Neuronal stem cell (in vitro differentiated cells): ENCODE data around the gene VPS26C. TPM values are rescaled to one million over a fixed set of nuclear protein-coding genes. Genes with fewer than 3 reads are reported as not detected.

ENCODE experiments used
- DNase-seq: peaks from one replicate; pipeline ENCODE4 v3.0.0-alpha.2; 2013; ENCODE audit warnings: low spot score
- H2AFZ ChIP-seq: one replicate; pipeline ENCODE4 v1.6.1; 2013; ENCODE audit warnings: mild to moderate bottlenecking, low read length, inconsistent platforms
- H2AK5ac ChIP-seq: 2 replicates; pipeline ENCODE4 v1.6.1; 2013; ENCODE audit warnings: low read depth, mild to moderate bottlenecking, inconsistent platforms, low read length, moderate library complexity, mixed read lengths
- H2BK120ac ChIP-seq: 2 replicates; pipeline ENCODE4 v1.6.1; 2013; ENCODE audit warnings: low read depth, mild to moderate bottlenecking, inconsistent platforms, low read length, moderate library complexity, mixed read lengths
- H2BK12ac ChIP-seq: one replicate; pipeline ENCODE4 v1.6.1; 2013; ENCODE audit warnings: low read length, inconsistent platforms
- H2BK15ac ChIP-seq: 2 replicates; pipeline ENCODE4 v1.6.1; 2013; ENCODE audit warnings: mild to moderate bottlenecking, low read length, inconsistent platforms, mixed read lengths
- H2BK5ac ChIP-seq: one replicate; pipeline ENCODE4 v1.6.1; 2013; ENCODE audit warnings: inconsistent platforms, mild to moderate bottlenecking, low read length, moderate library complexity
- H3K14ac ChIP-seq: one replicate; pipeline ENCODE4 v1.6.1; 2013; ENCODE audit warnings: low read length, inconsistent platforms
- H3K18ac ChIP-seq: 2 replicates; pipeline ENCODE4 v1.6.1; 2013; ENCODE audit warnings: low read length, inconsistent platforms
- H3K23ac ChIP-seq: 2 replicates; pipeline ENCODE4 v1.6.1; 2013; ENCODE audit warnings: low read depth, mild to moderate bottlenecking, mixed read lengths, low read length, inconsistent platforms; ENCODE audit not compliant: poor library complexity
- H3K27ac ChIP-seq: replicated peaks from 3 replicates; pipeline ENCODE4 v1.5.1; 2013; ENCODE audit warnings: low read length, inconsistent platforms
- H3K27me3 ChIP-seq, 3 experiments: 2 replicates each; pipeline ENCODE4 v1.6.1; 2013; ENCODE audit warnings: low read length in 3 of 3, mild to moderate bottlenecking in 2 of 3, inconsistent platforms in 1 of 3, low read depth in 1 of 3, mixed read lengths in 1 of 3, moderate library complexity in 1 of 3; ENCODE audit not compliant: control insufficient read depth in 3 of 3, insufficient read depth in 3 of 3
- H3K36me3 ChIP-seq, 2 donors: replicated peaks in 1 of 2; 2 replicates each; pipeline ENCODE4 v1.6.1; 2013; ENCODE audit warnings: low read length in 2 of 2; ENCODE audit not compliant: control insufficient read depth in 2 of 2, insufficient read depth in 2 of 2
- H3K4ac ChIP-seq: 2 replicates; pipeline ENCODE4 v1.6.1; 2013; ENCODE audit warnings: inconsistent platforms, mild to moderate bottlenecking, low read length, moderate library complexity
- H3K4me1 ChIP-seq, 2 donors: 1 replicate in 1 of 2; 2 replicates in 1 of 2; pipeline ENCODE4 v1.6.1; 2013; ENCODE audit warnings: low read length in 2 of 2, low read depth in 1 of 2; ENCODE audit not compliant: control insufficient read depth in 2 of 2, insufficient read depth in 1 of 2
- H3K4me2 ChIP-seq: one replicate; pipeline ENCODE4 v1.6.1; 2013; ENCODE audit warnings: mild to moderate bottlenecking, low read length, inconsistent platforms; ENCODE audit not compliant: insufficient read depth, poor library complexity, severe bottlenecking
- H3K4me3 ChIP-seq, 2 donors: 2 replicates each; pipeline ENCODE4 v1.5.1; 2013; ENCODE audit warnings: low read length in 2 of 2, mild to moderate bottlenecking in 2 of 2, inconsistent platforms in 1 of 2, moderate library complexity in 1 of 2
- H3K79me1 ChIP-seq: one replicate; pipeline ENCODE4 v1.6.1; 2013; ENCODE audit warnings: low read depth, mild to moderate bottlenecking, inconsistent platforms, low read length, moderate library complexity
- H3K9ac ChIP-seq: one replicate; pipeline ENCODE4 v1.6.1; 2013; ENCODE audit warnings: mild to moderate bottlenecking, low read depth, low read length, inconsistent platforms; ENCODE audit not compliant: poor library complexity
- H3K9me3 ChIP-seq, 2 donors: replicated peaks in 1 of 2; 2 replicates each; pipeline versions ENCODE3 to v1.6.1; 2013; ENCODE audit warnings: low read length in 2 of 2, mild to moderate bottlenecking in 2 of 2, inconsistent platforms in 1 of 2, low read depth in 1 of 2, mixed read lengths in 1 of 2, moderate library complexity in 1 of 2; ENCODE audit not compliant: control insufficient read depth in 2 of 2, insufficient read depth in 1 of 2
- H4K8ac ChIP-seq: one replicate; pipeline ENCODE4 v1.6.1; 2013; ENCODE audit warnings: low read depth, mild to moderate bottlenecking, inconsistent platforms, low read length, moderate library complexity
- H4K91ac ChIP-seq: one replicate; pipeline ENCODE4 v1.6.1; 2013; ENCODE audit warnings: low read length, low read depth, mild to moderate bottlenecking, inconsistent platforms; ENCODE audit not compliant: poor library complexity
- WGBS, 2 donors: extraction: QIAGEN DNeasy Blood & Tissue Kit; methylation state at CpG; one replicate each; pipeline ENCODE4 v1.1.7; 2013; ENCODE audit warnings: missing lambda C conversion rate in 2 of 2, mixed read lengths in 1 of 2; ENCODE audit not compliant: insufficient read length in 2 of 2, insufficient replicate concordance in 1 of 2; ENCODE audit errors: extremely low coverage in 2 of 2; 5-methylcytosine and 5-hydroxymethylcytosine counted together
- small RNA-seq: library from polyadenylated mRNA; stranded (forward); fragments of <200 nt; extraction: miRNeasy Mini kit (QIAGEN cat#:217004); gene quantifications from one replicate; pipeline ENCODE3, GENCODE V24; 2013; ENCODE audit not compliant: insufficient read depth

VPS26C gene

DNA sequence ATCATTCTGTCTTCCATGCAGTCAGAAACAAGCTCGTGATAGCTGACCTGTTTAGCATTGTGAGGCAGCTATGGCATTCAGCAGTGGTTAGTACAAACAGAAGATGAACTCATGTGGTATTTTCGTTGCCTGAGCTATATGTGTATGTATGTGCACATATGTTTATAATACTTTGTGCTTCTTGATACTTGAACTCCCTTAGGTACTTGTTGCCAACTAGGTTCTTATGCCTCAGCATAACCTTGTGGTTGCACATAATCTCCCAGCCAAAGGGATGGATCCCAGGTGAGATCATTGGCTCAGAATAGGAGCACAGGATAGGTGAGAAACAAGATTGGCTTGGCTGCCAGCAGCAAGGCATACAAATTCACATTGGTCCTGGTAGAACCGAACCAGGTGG lies 86.1 kb downstream of the VPS26C start:
- no peak overlapping the region for H3K23ac ChIP-seq
- WGBS, 2 donors: no CpG with 5 or more reads among the region's 3 CpGs
- no peak overlapping the region for H2BK120ac ChIP-seq
- H2BK5ac ChIP-seq: no peak overlapping the region
- no peak overlapping the region for H2AK5ac ChIP-seq
- H4K8ac ChIP-seq: no peak overlapping the region
- H4K91ac ChIP-seq: no peak overlapping the region
- H3K9ac ChIP-seq: no peak overlapping the region
- H2BK12ac ChIP-seq: no peak overlapping the region
- H3K79me1 ChIP-seq: no peaks in the 10 kb centered on the region
- H3K4me1 ChIP-seq: no peaks in the 10 kb centered on the region
- no peak overlapping the region for H3K4me3 ChIP-seq
- DNase-seq: no peak
- H3K18ac ChIP-seq: no peak overlapping the region
- H3K4ac ChIP-seq: no peak overlapping the region
- no peak overlapping the region for H2AFZ ChIP-seq
- no peak overlapping the region for H3K27ac ChIP-seq
- no peak overlapping the region for H3K4me2 ChIP-seq
- peaks cover 0 to 6% of the 10 kb centered on the region in 2 donors for H3K9me3 ChIP-seq
- peaks cover 19 to 94% of the 10 kb centered on the region in 2 donors for H3K36me3 ChIP-seq
- no peak overlapping the region for H3K14ac ChIP-seq
- no peaks in the 10 kb centered on the region for H3K27me3 ChIP-seq
- no peak overlapping the region for H2BK15ac ChIP-seq

DNA sequence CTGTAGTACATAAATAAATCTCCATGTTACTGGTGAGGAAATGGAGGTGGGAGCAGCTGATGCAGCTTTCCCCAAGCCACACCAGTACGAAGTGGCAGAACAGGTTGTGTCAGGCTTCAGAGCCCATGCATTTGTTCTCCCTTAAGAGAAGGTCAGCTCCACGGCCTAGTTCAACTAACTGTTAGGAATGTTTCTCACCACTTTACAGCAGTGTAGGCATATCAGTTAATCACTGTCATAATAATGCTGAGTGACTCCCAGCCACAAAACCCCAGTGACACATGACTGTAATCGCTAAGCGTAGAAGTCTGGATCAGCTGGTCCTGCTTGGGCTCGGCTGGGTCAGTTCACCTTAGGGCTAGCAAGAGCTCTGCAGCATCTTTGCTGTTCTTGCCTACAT lies 90.4 kb downstream of the VPS26C start:
- Histone ChIP-seq H3K27me3 (no peaks in the 10 kb centered on the region), H3K4me3 (no peak overlapping the region), H4K8ac (no peak overlapping the region), H3K18ac (no peak overlapping the region), H2AFZ (no peak overlapping the region), H3K9ac (no peak overlapping the region), H3K27ac (no peak overlapping the region), H2AK5ac (no peak overlapping the region), H3K4me2 (no peak overlapping the region), H2BK5ac (no peak overlapping the region), H3K4ac (no peak overlapping the region), H2BK120ac (no peak overlapping the region), H2BK15ac (no peak overlapping the region), H3K4me1 (no peaks in the 10 kb centered on the region), H4K91ac (no peak overlapping the region), H3K23ac (no peak overlapping the region), H3K9me3 (peaks cover 0 to 6% of the 10 kb centered on the region in 2 donors), H2BK12ac (no peak overlapping the region), H3K14ac (no peak overlapping the region), H3K79me1 (no peaks in the 10 kb centered on the region), H3K36me3 (peaks cover 21 to 91% of the 10 kb centered on the region in 2 donors)
- no peak for DNase-seq
- WGBS, 2 donors: no CpG with 5 or more reads among the region's 5 CpGs

Small RNA genes lying within 50 kb of the gene (small RNA-seq; reads per million reads assigned to genes)
- not detected for gene RN7SL678P
